HEK293 (cell line): Measurements from ENCODE around the gene ZNF428.
A peak's percentile ranks its signal among the peaks of the same experiment; 100 is the strongest.

Experiments used
- CTCF ChIA-PET: fragments of 350-600 bp; formaldehyde crosslinking; extraction: SDS; loops from one replicate; lab custom pipeline; 2021; ENCODE audit warnings: antibody characterized with exemption; lab: Yijun Ruan, JAX
- POLR2A ChIA-PET: fragments of 300-600 bp; formaldehyde crosslinking; extraction: SDS; loops from one replicate; lab custom pipeline; 2020; ENCODE audit warnings: antibody characterized with exemption, inconsistent platforms; lab: Yijun Ruan, JAX
- H3K27ac ChIP-seq: fragments of 200-500 bp; sonication (Bioruptor generic); 2 replicates; pipeline ENCODE4 v1.5.1; 2014; ENCODE audit warnings: low read depth, low read length, control low read depth, inconsistent platforms; ENCODE audit errors: extremely low read depth
- H3K36me3 ChIP-seq, 2 experiments: fragments of 200-500 bp in 1 of 2; sonication (Bioruptor generic) in 1 of 2; 1 replicate in 1 of 2; 2 replicates in 1 of 2; pipeline ENCODE4 v1.5.1; 2014 to 2017; ENCODE audit warnings: inconsistent platforms in 2 of 2, low read length in 2 of 2; ENCODE audit not compliant: control insufficient read depth in 2 of 2, insufficient read depth in 1 of 2
- H3K4me1 ChIP-seq: fragments of 200-500 bp; sonication (Bioruptor generic); 2 replicates; pipeline ENCODE4 v1.5.1; 2014; ENCODE audit warnings: mild to moderate bottlenecking, low read length, inconsistent platforms; ENCODE audit not compliant: control insufficient read depth, insufficient read depth
- H3K4me3 ChIP-seq: 2 replicates; pipeline ENCODE4 v1.5.1; 2011; ENCODE audit warnings: low read depth, mild to moderate bottlenecking, control low read depth, low read length, moderate library complexity
- H3K9me3 ChIP-seq: fragments of 200-500 bp; sonication (Bioruptor generic); 2 replicates; pipeline ENCODE4 v1.5.1; 2014; ENCODE audit warnings: low read depth, low read length, inconsistent platforms; ENCODE audit not compliant: control insufficient read depth, insufficient read depth
- GLI2 ChIP-seq: fragments of 450-650 bp; formaldehyde crosslinking; IDR thresholded peaks from 2 replicates; pipeline ENCODE4; 2017; ENCODE audit warnings: missing biosample characterization, missing genetic modification characterization, low read depth, borderline replicate concordance
- GLI4 ChIP-seq: fragments of 450-650 bp; formaldehyde crosslinking; IDR thresholded peaks from 2 replicates; pipeline ENCODE4 v1.5.1; 2016; ENCODE audit warnings: missing biosample characterization, missing genetic modification characterization
- HOXC10 ChIP-seq: sonication (generic); formaldehyde crosslinking; IDR thresholded peaks from 2 replicates; pipeline ENCODE4 v1.8.1; 2023; ENCODE audit warnings: mild to moderate bottlenecking, missing genetic modification reagents
- PRDM1 ChIP-seq: fragments of 450-650 bp; formaldehyde crosslinking; IDR thresholded peaks from 2 replicates; pipeline ENCODE4; 2016; ENCODE audit warnings: missing biosample characterization, missing genetic modification characterization
- PRDM4 ChIP-seq: fragments of 450-650 bp; formaldehyde crosslinking; IDR thresholded peaks from 2 replicates; pipeline ENCODE4 v1.5.1; 2017; ENCODE audit warnings: missing biosample characterization, missing genetic modification characterization
- RBAK ChIP-seq: fragments of 450-650 bp; formaldehyde crosslinking; IDR thresholded peaks from 2 replicates; pipeline ENCODE4 v1.5.1; 2016; ENCODE audit warnings: missing biosample characterization, missing genetic modification characterization
- TCF7L2 ChIP-seq: IDR thresholded peaks from 2 replicates; pipeline ENCODE4 v1.6.1; 2011; ENCODE audit warnings: low read depth, mild to moderate bottlenecking, inconsistent platforms, low read length, moderate library complexity, borderline replicate concordance
- ZBTB17 ChIP-seq: fragments of 450-650 bp; formaldehyde crosslinking; IDR thresholded peaks from 2 replicates; pipeline ENCODE4 v1.5.1; 2016; ENCODE audit warnings: missing biosample characterization, missing genetic modification characterization
- ZIC2 ChIP-seq: fragments of 450-650 bp; formaldehyde crosslinking; IDR thresholded peaks from 2 replicates; pipeline ENCODE4 v1.5.1; 2016; ENCODE audit warnings: missing biosample characterization, missing genetic modification characterization
- ZNF10 ChIP-seq: fragments of 450-650 bp; formaldehyde crosslinking; IDR thresholded peaks from 2 replicates; pipeline ENCODE4 v1.5.1; 2017; ENCODE audit warnings: missing biosample characterization, missing genetic modification characterization
- ZNF24 ChIP-seq: fragments of 450-650 bp; formaldehyde crosslinking; IDR thresholded peaks from 2 replicates; pipeline ENCODE4 v1.5.1; 2016; ENCODE audit warnings: missing biosample characterization, missing genetic modification characterization
- ZNF26 ChIP-seq: fragments of 450-650 bp; formaldehyde crosslinking; IDR thresholded peaks from 2 replicates; pipeline ENCODE4 v1.5.1; 2016; ENCODE audit warnings: missing biosample characterization, missing genetic modification characterization
- ZNF366 ChIP-seq: fragments of 450-650 bp; formaldehyde crosslinking; conservative IDR thresholded peaks from 2 replicates; pipeline ENCODE4 v1.5.1; 2016; ENCODE audit warnings: missing biosample characterization, missing genetic modification characterization
- ZNF423 ChIP-seq: fragments of 450-650 bp; formaldehyde crosslinking; IDR thresholded peaks from 2 replicates; pipeline ENCODE4 v1.5.1; 2016; ENCODE audit warnings: missing biosample characterization, missing genetic modification characterization
- ZNF501 ChIP-seq: fragments of 450-650 bp; formaldehyde crosslinking; IDR thresholded peaks from 2 replicates; pipeline ENCODE4 v1.5.1; 2016; ENCODE audit warnings: missing biosample characterization, missing genetic modification characterization
- ZNF513 ChIP-seq: fragments of 450-650 bp; IDR thresholded peaks from 2 replicates; pipeline ENCODE4 v1.5.1; 2018; ENCODE audit warnings: missing biosample characterization, missing genetic modification characterization
- ZNF530 ChIP-seq: fragments of 450-650 bp; formaldehyde crosslinking; IDR thresholded peaks from 2 replicates; pipeline ENCODE4 v1.5.1; 2016; ENCODE audit warnings: low read depth, missing biosample characterization, missing genetic modification characterization
- ZNF555 ChIP-seq: fragments of 450-650 bp; formaldehyde crosslinking; conservative IDR thresholded peaks from 2 replicates; pipeline ENCODE4 v1.5.1; 2017; ENCODE audit warnings: missing biosample characterization, mild to moderate bottlenecking, missing genetic modification characterization, inconsistent platforms
- ZNF660 ChIP-seq: fragments of 450-650 bp; IDR thresholded peaks from 2 replicates; pipeline ENCODE4 v1.5.1; 2018; ENCODE audit warnings: missing biosample characterization, mild to moderate bottlenecking, missing genetic modification characterization
- ZNF701 ChIP-seq: fragments of 450-650 bp; formaldehyde crosslinking; IDR thresholded peaks from 2 replicates; pipeline ENCODE4 v1.5.1; 2016; ENCODE audit warnings: missing biosample characterization, missing genetic modification characterization
- ZNF837 ChIP-seq: fragments of 450-650 bp; formaldehyde crosslinking; IDR thresholded peaks from 2 replicates; pipeline ENCODE4 v1.5.1; 2016; ENCODE audit warnings: missing biosample characterization, missing genetic modification characterization
- ZSCAN16 ChIP-seq: fragments of 450-650 bp; formaldehyde crosslinking; IDR thresholded peaks from 2 replicates; pipeline ENCODE4 v1.5.1; 2016; ENCODE audit warnings: missing biosample characterization, missing genetic modification characterization
- ZSCAN23 ChIP-seq: fragments of 450-650 bp; formaldehyde crosslinking; IDR thresholded peaks from 2 replicates; pipeline ENCODE4 v1.5.1; 2016; ENCODE audit warnings: missing biosample characterization, missing genetic modification characterization
- ZSCAN30 ChIP-seq: fragments of 450-650 bp; IDR thresholded peaks from 2 replicates; pipeline ENCODE4 v1.5.1; 2018; ENCODE audit warnings: missing biosample characterization, mild to moderate bottlenecking, missing genetic modification characterization, moderate library complexity
- TF ChIP-seq, protein P1 (sequence below): fragments of 450-650 bp; formaldehyde crosslinking; IDR thresholded peaks from 2 replicates; pipeline ENCODE4 v1.5.1; 2016; ENCODE audit warnings: missing biosample characterization, missing genetic modification characterization
- TF ChIP-seq, protein P2 (sequence below): fragments of 450-650 bp; formaldehyde crosslinking; IDR thresholded peaks from 2 replicates; pipeline ENCODE4 v1.5.1; 2017; ENCODE audit warnings: missing biosample characterization, mild to moderate bottlenecking, missing genetic modification characterization, moderate library complexity
- TF ChIP-seq, protein P3 (sequence below): fragments of 450-650 bp; formaldehyde crosslinking; IDR thresholded peaks from 2 replicates; pipeline ENCODE4 v1.5.1; 2016; ENCODE audit warnings: missing biosample characterization, missing genetic modification characterization

Gene ZNF428

DNA sequence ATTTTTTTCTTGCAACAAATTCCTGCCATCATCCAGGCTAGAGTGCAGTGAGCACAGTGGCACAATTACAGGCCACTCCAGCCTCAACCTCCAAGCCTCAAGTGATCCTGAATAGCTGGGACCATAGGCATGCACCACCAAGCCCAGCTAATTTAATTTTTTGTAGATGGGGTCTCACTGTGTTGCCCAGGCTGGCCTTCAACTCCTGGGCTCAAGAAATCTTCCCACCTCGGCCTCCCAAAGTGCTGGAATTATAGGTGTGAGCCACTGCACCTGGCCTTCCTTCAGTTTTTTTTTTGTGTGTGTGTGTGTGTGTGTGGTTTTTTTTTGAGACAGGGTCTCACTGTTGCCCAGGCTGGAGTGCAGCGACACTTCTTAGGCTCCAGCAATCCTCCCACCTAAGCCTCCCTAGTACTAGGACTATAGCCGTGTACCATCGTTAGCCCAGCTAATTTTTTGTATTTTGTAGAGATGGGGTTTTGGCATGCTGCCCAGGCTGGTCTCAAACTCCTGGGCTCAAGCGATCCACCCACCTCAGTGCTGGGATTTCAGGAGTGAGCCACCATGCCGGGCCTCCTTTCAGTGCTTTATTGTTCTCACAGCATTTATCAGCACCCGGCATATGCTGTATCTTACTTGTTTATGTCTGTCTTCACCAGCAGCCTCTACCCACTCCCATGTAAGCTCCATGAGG, 13.4 kb downstream of the ZNF428 start:
- H3K4me3 ChIP-seq, result no peak overlapping the region
- peaks cover 46 to 75% of the 10 kb centered on the region in 2 experiments for H3K36me3 ChIP-seq
- no peaks in the 10 kb centered on the region for H3K9me3 ChIP-seq
- H3K27ac ChIP-seq, result peak overlapping the region; percentile 58
- ChIA-PET POLR2A (interaction anchor here (0.9 to 3.4 kb wide), 4 partner anchors 9 to 11 kb away, joined by 3 to 19 read pairs (median 4); partner anchors contain the start of genes IRGQ and ZNF576), CTCF (interaction anchor here (1.0 to 3.1 kb wide), 4 partner anchors 46 to 140 kb away, joined by 3 to 11 read pairs (median 5); no protein-coding TSS in a partner anchor)
- peaks cover 26% of the 10 kb centered on the region for H3K4me1 ChIP-seq
- TF ChIP-seq ZSCAN30, result no peak; the same call in 1 of the 2 replicates
- TF ChIP-seq PRDM4, result no peak
- TF ChIP-seq ZNF24 (tag by site-specific recombination), result no peak; the same call in 1 of the 2 replicates
- TF ChIP-seq RBAK (tag by site-specific recombination), result no peak
- TF ChIP-seq ZNF26 (tag by site-specific recombination), result no peak
- TF ChIP-seq ZNF530 (tag by site-specific recombination), result no peak
- no peak for TF ChIP-seq GLI4 (tag by site-specific recombination)
- TF ChIP-seq ZNF366 (tag by site-specific recombination), result no peak
- no peak for TF ChIP-seq TCF7L2
- TF ChIP-seq, protein P1, sequence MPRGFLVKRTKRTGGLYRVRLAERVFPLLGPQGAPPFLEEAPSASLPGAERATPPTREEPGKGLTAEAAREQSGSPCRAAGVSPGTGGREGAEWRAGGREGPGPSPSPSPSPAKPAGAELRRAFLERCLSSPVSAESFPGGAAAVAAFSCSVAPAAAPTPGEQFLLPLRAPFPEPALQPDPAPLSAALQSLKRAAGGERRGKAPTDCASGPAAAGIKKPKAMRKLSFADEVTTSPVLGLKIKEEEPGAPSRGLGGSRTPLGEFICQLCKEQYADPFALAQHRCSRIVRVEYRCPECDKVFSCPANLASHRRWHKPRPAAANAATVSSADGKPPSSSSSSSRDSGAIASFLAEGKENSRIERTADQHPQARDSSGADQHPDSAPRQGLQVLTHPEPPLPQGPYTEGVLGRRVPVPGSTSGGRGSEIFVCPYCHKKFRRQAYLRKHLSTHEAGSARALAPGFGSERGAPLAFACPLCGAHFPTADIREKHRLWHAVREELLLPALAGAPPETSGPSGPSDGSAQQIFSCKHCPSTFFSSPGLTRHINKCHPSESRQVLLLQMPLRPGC (tag by site-specific recombination), result no peak
- no peak for TF ChIP-seq ZNF10 (tag by site-specific recombination)
- TF ChIP-seq, protein P2, sequence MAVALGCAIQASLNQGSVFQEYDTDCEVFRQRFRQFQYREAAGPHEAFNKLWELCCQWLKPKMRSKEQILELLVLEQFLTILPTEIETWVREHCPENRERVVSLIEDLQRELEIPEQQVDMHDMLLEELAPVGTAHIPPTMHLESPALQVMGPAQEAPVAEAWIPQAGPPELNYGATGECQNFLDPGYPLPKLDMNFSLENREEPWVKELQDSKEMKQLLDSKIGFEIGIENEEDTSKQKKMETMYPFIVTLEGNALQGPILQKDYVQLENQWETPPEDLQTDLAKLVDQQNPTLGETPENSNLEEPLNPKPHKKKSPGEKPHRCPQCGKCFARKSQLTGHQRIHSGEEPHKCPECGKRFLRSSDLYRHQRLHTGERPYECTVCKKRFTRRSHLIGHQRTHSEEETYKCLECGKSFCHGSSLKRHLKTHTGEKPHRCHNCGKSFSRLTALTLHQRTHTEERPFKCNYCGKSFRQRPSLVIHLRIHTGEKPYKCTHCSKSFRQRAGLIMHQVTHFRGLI (tag by site-specific recombination), result no peak
- peak; percentile 65 for TF ChIP-seq ZIC2 (tag by site-specific recombination)
- TF ChIP-seq ZNF501, result no peak
- no peak for TF ChIP-seq ZNF701
- no peak for TF ChIP-seq ZSCAN23
- no peak for TF ChIP-seq GLI2 (tag by site-specific recombination)
- TF ChIP-seq ZNF555 (tag by site-specific recombination), result no peak
- no peak for TF ChIP-seq ZNF513 (tag by site-specific recombination)
- TF ChIP-seq ZNF423 (tag by site-specific recombination), result no peak
- no peak for TF ChIP-seq PRDM1 (tag by site-specific recombination)
- TF ChIP-seq HOXC10 (CRISPR knock-in tag), result no peak
- no peak for TF ChIP-seq ZNF837 (tag by site-specific recombination)
- TF ChIP-seq ZBTB17, result 0 out of 2 replicates have a peak, but pooled peaks have one; percentile 25
- peak; percentile 76 for TF ChIP-seq ZNF660 (tag by site-specific recombination)
- TF ChIP-seq ZSCAN16 (tag by site-specific recombination), result no peak
- TF ChIP-seq, protein P3, sequence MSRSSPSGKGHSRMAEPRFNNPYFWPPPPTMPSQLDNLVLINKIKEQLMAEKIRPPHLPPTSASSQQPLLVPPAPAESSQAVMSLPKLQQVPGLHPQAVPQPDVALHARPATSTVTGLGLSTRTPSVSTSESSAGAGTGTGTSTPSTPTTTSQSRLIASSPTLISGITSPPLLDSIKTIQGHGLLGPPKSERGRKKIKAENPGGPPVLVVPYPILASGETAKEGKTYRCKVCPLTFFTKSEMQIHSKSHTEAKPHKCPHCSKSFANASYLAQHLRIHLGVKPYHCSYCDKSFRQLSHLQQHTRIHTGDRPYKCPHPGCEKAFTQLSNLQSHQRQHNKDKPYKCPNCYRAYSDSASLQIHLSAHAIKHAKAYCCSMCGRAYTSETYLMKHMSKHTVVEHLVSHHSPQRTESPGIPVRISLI, result peak; percentile 90
